Measurements from ENCODE around the gene NPAS1.
"Not testable (repeated sequence)": the region's sequence is repeated elsewhere in the genome, so short reads cannot be mapped to it uniquely, and the experiment has no call there.

The NPAS1 gene

DNA sequence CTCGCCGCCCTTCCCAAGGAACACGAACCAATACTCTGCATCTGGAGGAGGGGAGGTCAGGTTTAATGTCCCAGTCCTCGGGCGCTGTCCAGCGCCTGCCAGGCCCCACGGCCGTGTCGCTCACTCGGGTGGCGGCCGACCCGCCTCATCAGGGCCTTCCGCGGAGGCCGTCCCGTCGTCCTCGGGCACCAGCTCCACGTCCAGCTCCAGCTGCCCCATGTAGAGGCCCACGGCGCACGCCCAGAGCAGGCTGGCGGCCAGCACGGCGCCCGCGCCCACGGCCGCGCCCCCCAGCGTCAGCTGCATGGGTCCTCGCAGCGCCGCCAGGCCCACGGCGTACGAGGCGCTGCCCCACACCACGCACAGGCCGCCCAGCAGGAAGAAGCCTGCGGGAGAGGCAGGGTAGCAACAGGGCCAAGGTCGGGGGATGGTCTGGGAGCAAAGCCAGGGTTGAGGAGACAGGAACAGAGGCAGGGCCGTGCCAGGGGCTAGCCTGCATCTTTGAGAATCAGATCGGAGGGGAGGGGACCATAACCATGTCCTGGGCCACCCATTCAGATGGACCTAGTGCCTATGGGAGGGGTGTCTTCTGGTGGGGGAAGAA, 26.3 kb downstream of the NPAS1 start:
- DNase-seq (ENCODE audit: low read depth in 2 of 2): no peak

DNA sequence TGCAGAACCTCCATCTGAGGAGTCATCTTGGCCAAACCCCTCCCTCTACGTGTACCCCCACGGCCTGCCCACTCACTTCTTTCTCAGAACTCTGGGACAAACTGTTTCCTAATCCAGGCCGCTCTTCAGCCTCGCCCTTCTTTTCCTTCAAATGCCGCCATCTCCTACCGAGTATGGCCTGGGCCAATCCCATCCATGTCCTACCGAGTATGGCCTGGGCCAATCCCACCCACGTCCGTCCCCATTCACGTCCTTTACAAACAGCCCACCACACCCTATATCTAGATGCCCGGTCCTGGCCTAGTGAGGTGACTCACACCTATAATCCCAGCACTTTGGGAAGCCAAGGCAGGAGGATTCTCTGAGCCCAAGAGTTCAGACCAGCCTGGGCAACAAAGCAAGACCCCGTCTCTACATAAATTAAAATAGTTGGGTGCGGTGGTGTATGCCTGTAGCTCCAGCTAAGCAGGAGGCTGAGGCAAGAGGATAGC, 27.7 kb downstream of the NPAS1 start:
- no peak for DNase-seq (ENCODE audit: low read depth in 2 of 2)

- DNase-seq (ENCODE audit: low read depth in 2 of 2): peak; percentile 37 to 69
These were observed 28.2 kb downstream of the NPAS1 start for GRCh38 chr19:47047763-47048405.

GRCh38 chr19:47049307-47049700, 29.7 kb downstream of the NPAS1 start:
- no peak for DNase-seq (ENCODE audit: low read depth in 2 of 2)

GRCh38 chr19:47050562-47050961, 30.9 kb downstream of the NPAS1 start:
- DNase-seq (ENCODE audit: low read depth in 2 of 2): not testable (repeated sequence)

GRCh38 chr19:47056411-47056810, 36.8 kb downstream of the NPAS1 start:
- no peak for DNase-seq (ENCODE audit: low read depth in 2 of 2)

GRCh38 chr19:47057328-47057727, 37.7 kb downstream of the NPAS1 start:
- DNase-seq (ENCODE audit: low read depth in 2 of 2): no peak

GRCh38 chr19:47058621-47059022, 39.0 kb downstream of the NPAS1 start:
- DNase-seq (ENCODE audit: low read depth in 2 of 2): no peak

DNA sequence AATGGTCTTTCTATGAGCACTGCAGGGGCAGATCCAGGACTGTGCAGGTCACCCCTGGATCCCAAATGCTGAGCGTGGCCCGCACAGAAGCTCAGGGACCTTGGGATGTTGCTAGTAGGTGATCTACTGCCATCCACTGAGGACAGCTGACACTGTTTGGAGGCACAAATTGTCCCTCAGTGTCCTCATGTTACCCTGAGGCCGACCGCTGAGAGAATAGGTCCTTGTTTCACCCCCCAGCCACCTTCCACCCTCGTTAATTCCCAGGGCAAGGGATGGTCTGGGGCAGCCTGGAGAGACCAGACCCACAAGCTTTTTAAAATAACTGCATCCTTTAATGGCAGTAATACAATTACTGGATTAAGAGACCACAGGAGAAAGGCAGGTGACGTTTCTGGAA, 44.2 kb downstream of the NPAS1 start:
- no peak for DNase-seq (ENCODE audit: low read depth in 2 of 2)

GRCh38 chr19:47065242-47065641, 45.6 kb downstream of the NPAS1 start:
- DNase-seq (ENCODE audit: low read depth in 2 of 2): no peak

DNA sequence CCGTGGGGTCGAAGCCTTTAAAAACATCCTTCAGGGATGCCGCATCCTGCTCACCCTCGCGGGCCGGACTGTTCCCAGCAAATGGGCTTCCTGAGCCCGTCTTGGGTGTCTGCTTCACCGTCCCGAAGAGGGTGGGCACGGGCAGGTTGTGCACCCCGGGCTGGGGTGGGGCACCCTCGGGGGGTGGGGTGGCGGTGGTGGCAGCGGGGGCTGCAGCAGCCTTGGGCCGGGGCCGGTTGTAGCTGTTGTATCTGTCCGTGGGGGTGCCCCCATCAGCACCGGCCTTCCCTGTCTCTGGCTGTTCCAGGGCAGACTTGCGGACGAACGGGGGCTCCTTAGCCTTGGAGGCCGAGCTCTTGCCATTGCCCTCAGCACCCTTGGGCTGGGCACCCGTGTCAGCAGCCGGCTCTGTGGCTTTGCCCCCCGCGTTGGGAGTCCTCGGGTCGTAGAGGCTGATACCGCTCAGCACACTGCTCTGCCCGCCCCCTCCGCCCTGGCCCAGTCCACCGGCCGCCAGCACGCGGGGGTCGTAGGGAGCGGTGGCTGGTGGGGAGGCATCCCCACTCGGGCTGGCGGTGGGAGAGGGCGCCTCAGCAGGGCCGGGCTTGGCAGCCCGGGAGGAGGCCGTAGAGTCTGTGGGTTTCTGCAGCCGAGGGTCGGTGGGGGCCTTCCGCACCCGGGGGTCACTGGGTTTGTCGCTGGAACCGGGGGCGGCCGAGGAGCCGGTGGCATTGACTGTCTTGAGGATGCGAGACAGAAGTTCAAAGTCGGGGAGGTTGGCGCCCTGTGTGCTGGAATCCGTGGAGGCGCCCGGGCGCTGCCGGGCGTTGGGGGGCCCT, 47.0 kb downstream of the NPAS1 start:
- no peak for DNase-seq (ENCODE audit: low read depth in 2 of 2)

DNA sequence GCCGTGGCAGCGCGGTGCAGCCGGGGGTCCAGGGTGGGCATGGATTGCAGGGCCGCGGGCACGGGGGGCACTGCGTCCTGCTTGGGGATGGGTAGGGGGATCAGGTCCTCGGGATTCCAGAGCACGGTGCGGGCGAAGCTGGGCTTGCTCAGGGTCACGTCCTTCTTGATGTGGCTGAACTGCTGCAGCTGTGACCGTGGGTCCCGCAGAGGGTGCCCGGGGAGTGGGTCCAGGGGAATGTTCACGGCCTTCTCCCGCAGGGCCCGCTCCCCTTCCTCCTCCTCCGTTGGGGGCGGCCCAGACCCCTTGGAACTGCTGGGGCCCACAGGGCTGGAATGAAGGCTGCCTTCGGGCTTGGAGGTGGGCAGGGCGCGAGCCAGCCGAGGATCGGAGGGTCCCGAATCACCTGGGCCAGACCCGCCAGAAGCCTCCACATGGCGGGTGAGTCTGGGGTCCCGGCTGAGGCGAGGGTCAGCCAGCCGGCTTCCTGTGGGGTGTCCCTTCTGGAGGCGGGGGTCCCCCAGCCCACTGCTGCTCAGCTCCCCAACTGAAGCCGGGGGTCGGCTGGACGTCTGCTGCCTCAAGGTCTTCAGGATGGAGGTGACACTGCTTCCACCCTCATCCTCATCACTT, 47.7 kb downstream of the NPAS1 start:
- no peak for DNase-seq (ENCODE audit: low read depth in 2 of 2)

GRCh38 chr19:47068246-47068645, 48.6 kb downstream of the NPAS1 start:
- no peak for DNase-seq (ENCODE audit: low read depth in 2 of 2)

GRCh38 chr19:47068876-47069406, 49.3 kb downstream of the NPAS1 start:
- DNase-seq (ENCODE audit: low read depth in 2 of 2): no peak

- DNase-seq (ENCODE audit: low read depth in 2 of 2): no peak
These were observed 50.2 kb downstream of the NPAS1 start for GRCh38 chr19:47069795-47070194.

GRCh38 chr19:47070756-47071155, 51.1 kb downstream of the NPAS1 start:
- no peak for DNase-seq (ENCODE audit: low read depth in 2 of 2)

GRCh38 chr19:47071731-47072130, 52.1 kb downstream of the NPAS1 start:
- DNase-seq (ENCODE audit: low read depth in 2 of 2): no peak

DNA sequence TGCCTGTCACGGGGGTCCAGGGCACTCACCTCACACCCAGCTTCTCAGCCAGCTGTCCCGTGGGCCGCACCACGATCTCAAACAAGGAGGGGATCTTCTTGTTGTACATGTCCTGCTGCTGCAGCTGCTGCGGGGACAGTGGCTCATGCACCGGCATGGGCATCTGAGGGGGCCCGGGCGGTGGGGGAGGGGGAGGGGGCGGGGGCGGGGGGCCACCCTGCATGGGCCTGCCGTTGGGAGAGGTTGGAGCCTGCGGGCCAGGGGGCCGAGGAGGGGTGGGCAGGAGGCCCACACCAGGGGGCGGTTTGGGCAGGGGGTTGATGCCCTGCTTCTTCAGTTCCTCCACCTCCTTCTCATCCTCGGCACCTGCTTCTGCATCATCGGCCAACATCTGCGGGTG, 52.7 kb downstream of the NPAS1 start:
- DNase-seq (ENCODE audit: low read depth in 2 of 2): no peak

DNA sequence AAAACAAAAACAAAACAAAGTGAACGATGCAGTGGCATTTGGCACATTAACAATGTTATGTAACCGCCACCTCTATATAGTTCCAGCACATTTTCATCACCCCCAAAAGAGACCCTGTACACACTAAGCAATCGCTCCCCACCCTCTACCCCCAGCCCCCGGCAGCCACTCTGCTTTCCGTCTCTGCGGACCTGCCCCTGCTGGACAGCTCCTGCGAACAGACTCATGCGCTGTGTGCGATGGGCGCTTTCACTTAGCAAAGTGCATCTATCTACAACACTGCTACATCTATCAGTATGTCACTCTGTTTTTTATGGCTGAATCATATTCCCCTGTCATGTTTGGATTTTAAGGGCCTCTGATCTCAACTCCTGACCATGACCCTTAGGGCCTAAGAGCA, 53.9 kb downstream of the NPAS1 start:
- DNase-seq (ENCODE audit: low read depth in 2 of 2): no peak

DNA sequence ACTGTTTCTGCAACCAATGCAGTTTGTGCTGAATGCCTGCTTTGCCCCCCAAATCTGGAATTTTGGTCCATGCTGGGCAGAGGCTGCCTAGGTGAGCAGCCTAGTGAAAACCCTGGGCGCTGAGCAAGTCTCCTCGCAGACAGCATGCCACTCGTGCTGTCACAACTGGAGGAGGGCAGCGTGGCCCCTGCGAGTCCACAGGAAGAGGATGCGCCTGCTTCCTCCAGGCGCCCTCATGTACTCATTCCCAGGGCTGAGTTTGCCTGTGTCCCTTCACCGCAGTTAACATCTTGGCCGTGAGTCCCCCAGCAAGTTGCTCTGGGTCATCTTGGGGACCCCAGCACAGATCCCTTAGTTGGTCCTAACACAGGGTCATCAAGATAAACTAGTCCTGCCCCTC, 55.0 kb downstream of the NPAS1 start:
- no peak for DNase-seq (ENCODE audit: low read depth in 2 of 2)

DNA sequence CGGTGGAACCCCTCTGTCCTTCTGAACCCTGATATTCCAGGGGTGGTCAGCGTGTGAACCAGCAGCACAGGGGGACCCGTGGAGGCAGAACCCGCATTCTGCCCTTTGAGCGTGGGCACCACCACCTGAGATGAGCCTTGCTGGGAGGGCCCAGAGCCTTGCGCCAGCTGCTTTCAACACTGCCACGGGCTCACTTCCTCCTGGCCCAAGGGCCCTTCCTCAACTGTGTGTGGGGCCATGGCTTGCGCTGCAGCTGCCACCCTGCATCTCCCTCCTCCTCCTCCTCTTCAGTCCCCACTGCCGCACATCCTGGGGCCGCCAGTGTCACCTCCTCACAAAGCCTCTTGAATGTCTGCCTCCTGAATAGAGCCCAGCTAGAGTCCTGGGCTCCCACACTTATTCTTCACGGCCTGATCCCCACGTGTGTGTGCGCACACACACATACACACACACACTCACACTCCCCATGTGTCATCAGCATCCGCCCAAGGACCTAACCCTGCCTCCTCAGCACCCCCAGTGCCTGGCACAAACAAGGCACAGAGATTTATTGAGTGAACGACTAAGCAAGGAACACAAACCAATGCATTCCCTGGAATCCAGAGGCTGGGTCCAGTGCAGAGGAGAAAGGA, 55.7 kb downstream of the NPAS1 start:
- no peak for DNase-seq (ENCODE audit: low read depth in 2 of 2)

GRCh38 chr19:47075941-47076340, 56.3 kb downstream of the NPAS1 start:
- no peak for DNase-seq (ENCODE audit: low read depth in 2 of 2)

Data from stimulated activated CD4-positive, alpha-beta T cell treated with anti-CD3 and anti-CD28 coated beads, Interleukin-12 subunit alpha, Interleukin-12 subunit beta, amount 100 ng/mL, for 24 hours (primary cell).